ENCODE results near the gene MCTP1.

- TF ChIP-seq CTCF (IDR thresholded peaks at IDR 0.05), result no peak
- TF ChIP-seq POLR2AphosphoS5 (IDR thresholded peaks at IDR 0.05), result no peak
- no peak for TF ChIP-seq POLR2A (IDR thresholded peaks at IDR 0.05)
Measured at GRCh38 chr5:95110118-95110517, 174.8 kb downstream of the MCTP1 start.

All from breast epithelium (tissue), 3 donors.